Measurements from ENCODE around the gene KLHL20.

DNA sequence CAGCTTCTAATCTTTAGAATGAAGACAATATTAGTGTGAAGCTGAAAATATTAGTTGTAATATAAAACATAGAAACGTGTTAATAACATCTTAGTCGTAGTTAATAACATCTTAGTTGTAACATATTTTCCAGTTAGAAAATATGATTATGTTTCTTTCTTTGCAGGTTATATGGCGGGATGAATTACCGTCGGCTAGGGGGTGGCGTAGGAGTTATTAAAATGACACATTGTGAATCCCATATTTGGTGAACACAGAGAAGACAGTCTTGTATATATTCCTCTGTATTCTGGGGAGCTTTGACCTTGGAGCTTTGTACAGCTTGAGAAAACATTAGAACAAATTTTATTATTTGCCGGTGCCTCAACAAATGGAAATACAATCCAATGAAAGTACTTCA lies 70.2 kb downstream of the KLHL20 start:
- TF ChIP-seq POLR2A (IDR thresholded peaks at IDR 0.05): no peak
- TF ChIP-seq, protein P1, sequence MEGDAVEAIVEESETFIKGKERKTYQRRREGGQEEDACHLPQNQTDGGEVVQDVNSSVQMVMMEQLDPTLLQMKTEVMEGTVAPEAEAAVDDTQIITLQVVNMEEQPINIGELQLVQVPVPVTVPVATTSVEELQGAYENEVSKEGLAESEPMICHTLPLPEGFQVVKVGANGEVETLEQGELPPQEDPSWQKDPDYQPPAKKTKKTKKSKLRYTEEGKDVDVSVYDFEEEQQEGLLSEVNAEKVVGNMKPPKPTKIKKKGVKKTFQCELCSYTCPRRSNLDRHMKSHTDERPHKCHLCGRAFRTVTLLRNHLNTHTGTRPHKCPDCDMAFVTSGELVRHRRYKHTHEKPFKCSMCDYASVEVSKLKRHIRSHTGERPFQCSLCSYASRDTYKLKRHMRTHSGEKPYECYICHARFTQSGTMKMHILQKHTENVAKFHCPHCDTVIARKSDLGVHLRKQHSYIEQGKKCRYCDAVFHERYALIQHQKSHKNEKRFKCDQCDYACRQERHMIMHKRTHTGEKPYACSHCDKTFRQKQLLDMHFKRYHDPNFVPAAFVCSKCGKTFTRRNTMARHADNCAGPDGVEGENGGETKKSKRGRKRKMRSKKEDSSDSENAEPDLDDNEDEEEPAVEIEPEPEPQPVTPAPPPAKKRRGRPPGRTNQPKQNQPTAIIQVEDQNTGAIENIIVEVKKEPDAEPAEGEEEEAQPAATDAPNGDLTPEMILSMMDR (IDR thresholded peaks at IDR 0.05): no peak
